GM19023 (cell line): Measurements from ENCODE around the gene PVALEF.

ENCODE experiments used
- ATAC-seq: cut with Tn5 transposase; IDR thresholded peaks from one replicate; pipeline ENCODE4 v1.9.1; 2021; ENCODE audit warnings: mild to moderate bottlenecking, moderate library complexity; ENCODE audit not compliant: unreplicated experiment

PVALEF gene

GRCh38 chr17:81194941-81195901 lies 29.9 kb downstream of the PVALEF start:
- no peak for ATAC-seq

DNA sequence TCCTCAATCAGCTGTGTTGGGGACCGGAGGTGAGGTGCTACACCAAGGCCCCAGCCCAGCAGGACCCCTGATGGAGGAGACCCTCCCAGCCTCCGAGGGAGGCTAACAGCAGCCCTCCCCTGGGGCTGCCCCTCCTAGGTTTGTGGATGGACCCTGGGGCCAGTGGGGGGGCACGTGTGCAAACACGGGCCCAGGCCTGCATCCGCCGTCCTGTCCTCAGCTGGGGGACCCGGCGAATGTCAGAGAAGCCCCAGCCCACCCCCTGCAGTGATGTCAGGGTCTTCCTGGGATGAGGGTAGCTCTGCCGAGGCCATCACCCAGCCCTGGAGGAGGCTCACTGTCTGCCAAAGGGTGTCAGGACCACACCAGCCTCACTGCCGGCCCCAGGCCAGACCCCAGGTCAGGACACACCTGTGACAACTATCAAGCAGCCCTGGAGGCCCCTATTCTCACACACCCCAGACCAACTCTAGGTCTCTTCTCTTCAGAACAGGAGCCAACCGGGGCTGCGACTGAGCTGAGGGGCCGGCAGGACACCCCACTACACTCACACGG lies 30.7 kb downstream of the PVALEF start:
- ATAC-seq: no peak

GRCh38 chr17:81196505-81197408 lies 31.4 kb downstream of the PVALEF start:
- ATAC-seq: no peak

GRCh38 chr17:81197409-81197795 lies 32.1 kb downstream of the PVALEF start:
- ATAC-seq: no peak

DNA sequence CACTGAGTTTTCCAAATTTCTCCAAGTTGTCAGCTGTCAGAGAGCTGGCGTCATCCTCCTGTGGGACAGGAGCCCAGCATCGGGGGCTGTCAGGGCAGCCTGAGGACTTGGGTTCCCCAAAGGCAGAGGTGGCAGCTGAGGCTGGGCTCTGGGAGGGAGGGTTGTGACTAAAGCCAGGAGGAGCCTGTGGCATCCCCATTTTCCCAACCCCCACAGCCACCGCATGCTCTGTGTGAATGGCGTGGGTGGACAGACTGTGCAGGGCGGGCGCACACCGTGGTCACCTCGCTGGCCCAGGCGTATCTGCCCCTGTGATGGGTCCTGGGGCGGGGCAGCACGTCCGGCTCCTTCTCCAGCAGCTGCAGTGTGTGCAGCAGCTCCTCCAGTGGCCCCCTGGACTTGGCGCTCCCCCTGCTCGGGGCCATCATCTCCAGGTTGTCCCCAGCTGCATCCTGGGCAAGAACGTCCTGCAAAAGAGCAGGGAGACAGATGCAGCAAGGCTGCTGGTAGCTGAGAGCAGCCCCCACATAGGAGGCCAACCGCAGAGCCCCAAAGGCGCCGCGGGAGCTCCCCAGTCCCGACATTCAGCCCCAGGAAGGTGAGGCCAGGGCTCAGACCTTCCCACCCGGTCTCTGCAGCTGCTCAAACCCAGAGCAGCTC lies 32.7 kb downstream of the PVALEF start:
- ATAC-seq: no peak

DNA sequence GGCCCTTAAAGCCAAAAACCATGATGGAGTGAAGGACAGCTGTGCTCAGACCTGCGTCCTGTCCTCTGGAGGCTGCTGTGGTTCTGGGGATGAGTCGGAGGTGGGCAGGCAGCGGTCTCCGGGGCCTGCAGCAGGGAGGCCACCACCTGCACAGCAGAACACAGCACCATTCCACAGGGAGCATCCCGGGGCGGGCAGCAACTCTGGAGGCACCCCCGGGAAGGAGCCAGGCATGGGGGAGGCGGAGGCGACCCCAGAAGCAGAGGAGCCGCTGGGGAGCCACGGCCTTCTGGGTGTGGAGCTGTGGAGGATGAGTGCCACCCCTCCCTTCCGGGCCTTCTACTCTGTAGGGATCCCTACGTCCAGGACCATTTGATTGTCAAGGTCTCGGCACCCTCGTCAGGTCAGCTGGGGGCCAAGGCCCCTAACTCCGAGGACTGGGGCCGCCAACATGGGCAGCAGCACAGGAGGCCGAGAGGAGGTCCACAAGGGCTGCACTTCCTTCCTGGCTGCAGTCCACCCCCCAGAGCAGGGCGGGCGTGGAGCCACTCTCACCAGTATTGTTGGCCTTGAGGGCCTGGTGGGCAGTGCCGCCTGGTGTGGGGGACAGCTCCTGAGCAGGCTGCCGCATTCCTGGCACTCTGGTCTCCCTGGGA lies 33.6 kb downstream of the PVALEF start:
- no peak for ATAC-seq

DNA sequence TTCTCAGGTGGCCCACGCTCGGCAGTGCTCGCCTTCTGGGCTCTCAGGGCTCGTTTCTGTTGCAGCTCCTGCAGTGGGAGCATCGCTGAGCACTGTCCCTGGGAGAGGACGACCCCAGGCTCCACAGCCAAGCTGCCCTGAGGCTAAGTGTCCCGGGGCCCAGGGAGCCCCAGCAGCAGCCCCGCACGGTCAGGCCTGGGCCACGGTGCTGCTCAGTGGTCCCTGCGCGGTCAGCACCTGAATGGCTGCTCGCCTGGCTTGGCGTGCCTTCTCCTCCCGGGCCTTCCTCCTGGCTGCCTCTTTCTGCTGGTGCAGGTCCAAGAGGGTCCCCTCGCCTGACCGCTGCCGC lies 34.1 kb downstream of the PVALEF start:
- ATAC-seq: no peak

DNA sequence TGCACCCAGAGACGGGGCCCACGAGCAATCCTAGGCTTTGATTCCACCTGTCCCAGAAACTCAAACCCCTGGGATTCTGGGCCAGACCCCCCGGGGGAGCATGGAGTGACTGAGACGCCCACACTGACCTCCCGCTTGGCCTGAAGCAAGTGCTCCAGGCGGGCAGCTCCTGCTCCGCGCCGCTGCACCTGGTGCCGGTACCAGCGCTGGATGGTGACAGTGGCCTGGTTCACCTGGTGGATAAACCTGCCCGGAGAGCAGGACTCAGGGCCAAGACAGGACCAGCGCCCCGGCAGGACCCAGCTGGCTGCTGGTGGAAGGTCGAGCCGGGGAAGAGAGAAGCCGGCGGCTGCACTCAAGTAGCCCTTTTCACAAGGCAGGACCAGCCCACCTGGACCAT lies 34.9 kb downstream of the PVALEF start:
- no peak for ATAC-seq

DNA sequence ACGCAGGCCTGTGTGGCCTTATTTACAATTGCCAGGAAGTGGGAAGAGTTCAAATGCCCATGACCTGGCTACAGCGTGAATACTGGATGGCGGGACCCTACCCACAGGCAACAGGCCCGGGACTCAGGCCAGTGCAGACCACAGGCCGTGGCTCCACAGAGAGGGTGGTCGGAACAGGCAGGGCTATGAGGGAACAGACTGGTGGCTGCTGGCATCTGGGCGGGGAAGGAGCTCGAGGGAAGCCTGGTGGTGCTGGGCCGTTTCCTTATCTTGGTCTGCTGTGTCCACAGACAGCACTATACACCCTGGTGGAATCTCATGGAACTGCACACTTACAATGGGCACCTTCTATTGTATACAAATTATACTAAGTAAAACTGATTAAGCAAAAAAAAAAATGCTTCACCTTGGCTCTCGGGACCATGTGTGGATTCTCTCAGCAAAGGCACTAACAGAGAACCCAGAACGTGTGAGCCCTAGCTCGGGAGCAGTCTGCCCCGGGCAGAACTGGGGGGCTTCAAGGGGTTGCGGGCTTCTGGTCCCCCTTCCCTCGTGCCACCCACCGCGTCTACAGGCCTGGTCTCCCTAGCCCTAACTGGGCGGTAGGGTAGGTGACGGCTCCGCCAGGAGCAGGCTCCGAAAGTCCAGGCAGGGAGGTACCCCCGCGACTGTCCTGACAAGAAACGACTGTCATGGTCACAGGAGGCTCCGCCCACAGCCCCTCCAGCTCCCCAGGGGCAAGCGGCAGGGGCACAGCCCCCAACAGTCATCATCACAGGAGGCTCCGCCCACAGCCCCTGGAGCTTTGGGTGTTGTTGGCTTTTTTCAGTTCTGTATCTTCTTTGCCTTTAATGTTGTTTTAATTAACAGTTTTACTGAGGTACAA lies 35.6 kb downstream of the PVALEF start:
- ATAC-seq: no peak

DNA sequence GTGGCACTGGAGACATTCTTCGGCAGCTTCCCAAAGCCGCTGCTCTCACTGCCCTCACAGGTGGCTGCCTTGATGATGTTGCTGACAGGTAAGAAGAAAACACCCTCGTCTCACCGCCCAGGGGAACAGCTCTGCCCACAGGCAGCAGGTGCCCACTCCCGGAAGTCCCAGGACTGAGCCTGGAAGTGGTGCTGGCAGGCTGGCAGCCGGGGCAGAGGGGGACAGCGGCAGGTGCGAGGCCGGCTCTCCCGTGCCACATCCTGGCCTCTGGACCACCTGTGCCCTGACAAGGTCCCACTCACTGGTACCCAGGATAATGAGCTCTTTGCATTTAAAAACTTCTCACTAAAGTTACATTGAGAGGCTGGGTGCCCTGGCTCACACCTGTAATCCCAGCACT lies 37.0 kb downstream of the PVALEF start:
- no peak for ATAC-seq

GRCh38 chr17:81203136-81203535 lies 37.8 kb downstream of the PVALEF start:
- no peak for ATAC-seq

DNA sequence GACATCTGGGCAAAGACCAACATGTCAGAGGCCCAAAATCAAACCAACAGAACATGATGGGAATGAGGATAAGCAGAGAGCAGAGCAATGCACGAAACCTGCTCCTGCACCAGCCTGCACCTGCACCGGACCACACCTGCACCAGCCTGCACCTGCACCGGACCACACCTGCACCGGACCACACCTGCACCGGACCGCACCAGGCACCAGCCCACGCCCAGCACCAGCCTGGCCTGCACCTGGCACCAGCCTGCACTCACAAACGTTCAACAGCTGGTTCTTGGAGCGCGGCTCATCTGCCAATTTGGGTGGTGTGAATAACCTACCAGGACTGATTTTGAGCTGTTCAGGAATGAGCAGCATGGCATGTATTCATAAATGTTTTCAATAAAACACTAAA lies 39.3 kb downstream of the PVALEF start:
- ATAC-seq: no peak

DNA sequence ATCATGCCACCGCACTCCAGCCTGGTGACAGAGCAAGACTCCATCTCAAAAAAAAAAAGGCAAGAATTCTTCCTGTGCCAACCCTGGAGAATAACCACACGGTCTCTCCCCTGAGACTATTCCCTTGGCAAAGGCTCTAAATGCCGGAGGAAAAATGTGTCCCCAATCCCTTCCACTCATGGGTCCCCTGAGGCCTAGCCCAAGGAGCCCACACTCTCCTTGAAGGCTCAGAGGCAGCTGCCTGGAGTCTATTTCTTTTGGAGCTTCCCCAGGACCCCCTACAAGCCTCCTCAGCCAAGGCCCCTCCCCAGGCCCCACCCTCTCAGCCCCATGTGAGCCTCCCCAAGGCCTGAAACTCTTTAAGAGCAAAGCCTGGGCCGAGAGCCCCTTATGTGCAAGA lies 40.9 kb downstream of the PVALEF start:
- ATAC-seq: no peak

GRCh38 chr17:81206657-81207056 lies 41.4 kb downstream of the PVALEF start:
- no peak for ATAC-seq

DNA sequence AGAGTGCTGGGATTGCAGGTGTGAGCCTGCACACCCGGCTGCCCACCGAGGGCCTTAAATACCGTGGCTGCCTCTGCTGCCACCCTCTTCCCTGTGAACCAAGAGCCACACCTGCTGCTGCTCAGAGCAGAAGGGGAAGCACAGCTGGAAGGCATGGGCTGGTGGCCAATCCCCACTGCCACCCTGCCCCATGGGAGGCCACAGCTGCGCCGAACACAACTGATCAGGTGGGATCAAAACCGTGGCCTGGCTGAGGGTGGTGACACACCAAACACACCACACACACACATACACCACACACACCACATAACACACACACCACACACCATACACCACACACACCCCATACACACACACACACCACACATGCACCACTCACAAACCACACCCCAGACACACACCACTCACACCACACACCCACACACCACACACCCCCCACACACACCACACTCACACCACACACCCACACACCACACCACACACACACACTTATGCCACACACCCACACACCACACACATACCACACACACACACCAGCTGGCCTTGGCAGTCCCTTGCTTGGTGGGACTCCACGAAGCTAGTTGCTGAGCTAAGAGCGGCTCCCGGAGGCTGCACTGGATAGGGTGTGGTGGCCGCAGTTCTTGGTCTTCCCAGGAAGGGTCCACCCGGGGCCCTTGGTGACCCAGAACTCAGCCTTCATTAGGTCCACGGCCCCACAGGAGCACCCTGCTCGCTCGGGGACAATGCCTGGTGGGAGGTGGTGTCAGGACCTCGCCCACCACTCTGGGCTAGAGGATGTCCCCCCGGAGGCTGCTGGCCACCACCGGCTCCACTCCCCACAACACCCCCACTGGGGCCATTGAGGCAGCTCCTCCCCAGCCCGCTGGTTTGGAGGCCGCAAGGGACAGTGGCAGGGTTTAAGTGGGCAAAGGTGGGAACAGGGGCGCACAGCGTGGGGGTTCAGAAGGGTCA lies 42.6 kb downstream of the PVALEF start:
- ATAC-seq: no peak

DNA sequence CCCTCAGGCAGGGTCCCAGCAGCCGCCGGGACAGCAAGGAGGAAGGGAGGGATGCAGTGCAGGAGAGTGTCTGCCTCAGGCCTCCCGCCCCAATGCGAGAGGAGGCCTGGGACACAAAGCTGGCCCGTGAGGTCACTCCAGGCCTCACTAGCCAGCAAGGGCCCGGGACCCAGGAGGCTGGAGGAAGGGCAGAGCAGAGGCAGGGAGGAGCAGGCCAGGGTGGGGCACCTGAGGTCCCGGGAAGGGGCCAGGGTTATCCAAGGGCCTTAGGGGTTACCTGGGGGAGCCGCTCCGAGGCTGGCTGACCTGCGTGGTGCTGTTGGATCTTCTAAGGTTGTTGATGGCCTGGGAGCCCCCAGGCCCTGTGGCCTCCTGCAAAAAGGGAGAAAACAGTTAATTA lies 43.3 kb downstream of the PVALEF start:
- ATAC-seq: no peak

DNA sequence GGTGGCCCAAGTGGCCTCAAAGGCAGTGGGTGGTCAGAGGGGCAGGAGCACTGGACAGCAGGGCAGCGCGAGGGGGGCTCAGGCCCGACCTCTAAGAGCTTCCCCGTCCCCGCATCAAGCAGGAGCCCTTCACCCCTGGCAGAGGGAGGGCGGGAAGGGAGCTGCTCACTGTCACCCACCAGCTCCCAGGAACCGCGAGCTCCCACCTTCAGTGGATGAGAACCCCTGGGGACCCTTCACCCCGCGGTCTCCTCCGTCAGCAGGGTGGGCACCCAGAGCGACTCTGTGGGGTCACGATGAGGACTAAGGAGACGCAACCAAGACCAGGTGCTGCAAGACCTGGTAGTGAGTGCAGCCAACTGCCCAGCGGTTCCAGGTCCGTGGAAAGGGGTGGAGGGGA lies 43.8 kb downstream of the PVALEF start:
- no peak for ATAC-seq

DNA sequence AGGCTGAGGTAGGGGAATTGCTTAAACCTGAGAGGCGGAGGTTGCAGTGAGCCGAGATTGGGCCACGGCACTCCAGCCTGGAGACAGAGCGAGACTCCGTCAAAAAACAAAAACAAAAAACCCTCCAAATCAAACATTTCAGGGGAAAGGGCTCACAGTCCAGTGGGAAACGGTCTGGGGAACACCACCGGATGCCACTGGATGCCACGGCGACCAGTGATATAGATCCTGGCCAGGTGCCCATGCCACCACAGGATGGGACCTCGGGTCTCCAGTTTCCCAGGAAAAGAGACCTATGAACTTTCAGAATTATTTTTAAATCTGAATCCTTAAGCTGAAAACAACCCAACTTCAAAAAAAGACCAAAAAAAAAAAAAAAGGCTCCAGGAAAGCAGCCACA lies 45.2 kb downstream of the PVALEF start:
- no peak for ATAC-seq
